Measurements from ENCODE around the gene DDTL.

- TF ChIP-seq POLR2A (IDR thresholded peaks at IDR 0.05; ENCODE audit: low read length), result no peak
- no peak for TF ChIP-seq GATA1 (IDR thresholded peaks at IDR 0.05; ENCODE audit: low read depth, low read length)
These were observed 2.4 kb downstream of the DDTL start for GRCh38 chr22:23969071-23969470.
